Measurements from ENCODE around the gene LDLR.

DNA sequence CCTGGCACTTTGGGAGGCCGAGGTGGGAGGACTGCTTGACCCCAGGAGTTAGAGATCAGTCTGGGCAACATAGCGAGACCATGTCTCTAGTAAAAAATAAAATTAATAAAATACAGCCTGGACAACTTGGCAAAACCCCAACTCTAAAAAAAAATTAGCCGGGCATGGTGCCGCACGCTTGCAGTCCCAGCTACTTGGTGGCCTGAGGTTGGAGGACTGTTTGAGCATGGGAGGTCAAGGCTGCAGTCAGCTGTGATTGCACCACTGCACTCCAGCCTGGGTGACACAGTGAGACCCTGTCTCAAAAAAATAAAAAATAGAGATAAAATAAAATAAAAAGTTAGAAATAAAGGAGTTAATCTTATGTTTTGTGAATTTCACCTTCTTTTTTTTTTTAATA, 81.9 kb downstream of the LDLR start:
- TF ChIP-seq, protein P1, sequence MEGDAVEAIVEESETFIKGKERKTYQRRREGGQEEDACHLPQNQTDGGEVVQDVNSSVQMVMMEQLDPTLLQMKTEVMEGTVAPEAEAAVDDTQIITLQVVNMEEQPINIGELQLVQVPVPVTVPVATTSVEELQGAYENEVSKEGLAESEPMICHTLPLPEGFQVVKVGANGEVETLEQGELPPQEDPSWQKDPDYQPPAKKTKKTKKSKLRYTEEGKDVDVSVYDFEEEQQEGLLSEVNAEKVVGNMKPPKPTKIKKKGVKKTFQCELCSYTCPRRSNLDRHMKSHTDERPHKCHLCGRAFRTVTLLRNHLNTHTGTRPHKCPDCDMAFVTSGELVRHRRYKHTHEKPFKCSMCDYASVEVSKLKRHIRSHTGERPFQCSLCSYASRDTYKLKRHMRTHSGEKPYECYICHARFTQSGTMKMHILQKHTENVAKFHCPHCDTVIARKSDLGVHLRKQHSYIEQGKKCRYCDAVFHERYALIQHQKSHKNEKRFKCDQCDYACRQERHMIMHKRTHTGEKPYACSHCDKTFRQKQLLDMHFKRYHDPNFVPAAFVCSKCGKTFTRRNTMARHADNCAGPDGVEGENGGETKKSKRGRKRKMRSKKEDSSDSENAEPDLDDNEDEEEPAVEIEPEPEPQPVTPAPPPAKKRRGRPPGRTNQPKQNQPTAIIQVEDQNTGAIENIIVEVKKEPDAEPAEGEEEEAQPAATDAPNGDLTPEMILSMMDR (IDR thresholded peaks at IDR 0.05 in 4 of 5, conservative IDR thresholded peaks at IDR 0.05 in 1 of 5): no peak
- no peak for TF ChIP-seq POLR2A (IDR thresholded peaks at IDR 0.05)

Data from gastrocnemius medialis (tissue), 4 donors.